ENCODE measurements around the gene C10orf71.

Gene C10orf71

DNA sequence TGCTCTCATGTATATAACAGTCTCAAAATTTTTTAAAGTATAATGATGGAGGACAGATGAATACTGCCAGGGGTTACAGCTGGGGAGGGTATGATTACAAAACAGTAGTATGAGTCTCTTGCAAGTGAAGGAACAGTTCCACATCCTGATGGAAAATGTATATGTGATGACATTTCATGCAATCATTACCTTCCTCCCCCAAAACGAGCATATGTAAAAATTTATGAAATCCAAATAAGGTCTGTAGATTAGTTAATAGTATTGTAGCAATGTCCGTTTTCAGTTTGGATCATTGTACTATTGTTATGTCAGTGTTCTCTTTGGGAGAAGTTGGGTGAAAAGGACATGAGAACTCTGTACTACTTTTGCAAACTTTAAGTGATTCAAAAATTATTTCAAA is 58.9 kb downstream of the C10orf71 start:
- Mint-ChIP-seq H3K27ac (no peak overlapping the region), H3K27me3 (peaks cover 4% of the 10 kb centered on the region), H3K4me3 (no peak overlapping the region), H3K9me3 (peaks cover 11% of the 10 kb centered on the region), H3K4me1 (ENCODE audit: low read depth) (peaks cover 4% of the 10 kb centered on the region), H3K36me3 (ENCODE audit: low read depth) (no peaks in the 10 kb centered on the region)
- no peak for DNase-seq

DNA sequence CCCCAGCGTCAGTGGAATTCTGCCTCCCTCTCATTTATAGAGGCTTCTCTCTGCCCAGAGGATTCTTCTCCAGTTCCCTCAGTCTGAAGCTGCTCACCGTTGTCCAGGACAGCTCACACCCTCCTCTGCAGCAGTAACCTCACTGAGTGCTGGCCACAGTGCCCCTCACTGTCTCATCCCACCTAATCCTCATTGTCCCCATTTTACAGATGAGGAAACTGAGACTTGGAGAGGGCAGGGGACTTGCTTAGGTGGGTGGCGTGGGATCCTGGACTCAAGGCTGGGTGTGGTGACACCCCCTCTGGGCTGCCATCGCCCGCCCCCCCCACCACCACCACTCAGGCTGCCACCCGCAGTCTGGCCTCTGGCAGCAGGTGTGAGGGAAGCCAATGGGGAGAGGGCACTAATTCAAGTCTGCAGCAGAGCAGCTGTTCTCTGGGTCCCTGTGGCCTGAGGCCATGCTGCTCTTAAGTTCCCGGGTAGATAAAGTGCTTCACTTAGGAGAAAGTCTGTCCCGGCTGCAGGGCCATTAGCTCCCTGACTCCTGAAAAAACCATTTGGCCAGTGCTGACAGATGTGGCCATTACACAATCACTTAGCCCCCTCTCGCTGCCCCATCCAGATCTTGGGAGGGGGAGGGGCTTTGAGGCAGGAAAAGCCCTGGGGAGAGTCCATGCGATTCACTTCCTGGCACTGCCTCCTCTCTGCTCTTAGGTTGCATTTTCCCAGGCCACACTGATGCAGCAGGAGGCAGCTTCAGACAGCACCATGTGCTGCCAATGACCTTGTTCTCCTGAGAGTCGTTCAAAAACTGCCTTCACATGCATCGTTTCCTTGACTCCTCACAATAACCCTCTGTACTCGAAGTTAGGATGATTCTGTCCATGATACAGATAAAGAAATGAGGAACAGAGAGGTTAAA is 60.6 kb downstream of the C10orf71 start:
- no peaks in the 10 kb centered on the region for H3K36me3 Mint-ChIP-seq (ENCODE audit: low read depth)
- peaks cover 11% of the 10 kb centered on the region for H3K9me3 Mint-ChIP-seq
- no peak overlapping the region for H3K27ac Mint-ChIP-seq
- H3K4me3 Mint-ChIP-seq = no peak overlapping the region
- no peak for DNase-seq
- H3K4me1 Mint-ChIP-seq (ENCODE audit: low read depth) = peaks cover 4% of the 10 kb centered on the region
- H3K27me3 Mint-ChIP-seq = peaks cover 4% of the 10 kb centered on the region

DNA sequence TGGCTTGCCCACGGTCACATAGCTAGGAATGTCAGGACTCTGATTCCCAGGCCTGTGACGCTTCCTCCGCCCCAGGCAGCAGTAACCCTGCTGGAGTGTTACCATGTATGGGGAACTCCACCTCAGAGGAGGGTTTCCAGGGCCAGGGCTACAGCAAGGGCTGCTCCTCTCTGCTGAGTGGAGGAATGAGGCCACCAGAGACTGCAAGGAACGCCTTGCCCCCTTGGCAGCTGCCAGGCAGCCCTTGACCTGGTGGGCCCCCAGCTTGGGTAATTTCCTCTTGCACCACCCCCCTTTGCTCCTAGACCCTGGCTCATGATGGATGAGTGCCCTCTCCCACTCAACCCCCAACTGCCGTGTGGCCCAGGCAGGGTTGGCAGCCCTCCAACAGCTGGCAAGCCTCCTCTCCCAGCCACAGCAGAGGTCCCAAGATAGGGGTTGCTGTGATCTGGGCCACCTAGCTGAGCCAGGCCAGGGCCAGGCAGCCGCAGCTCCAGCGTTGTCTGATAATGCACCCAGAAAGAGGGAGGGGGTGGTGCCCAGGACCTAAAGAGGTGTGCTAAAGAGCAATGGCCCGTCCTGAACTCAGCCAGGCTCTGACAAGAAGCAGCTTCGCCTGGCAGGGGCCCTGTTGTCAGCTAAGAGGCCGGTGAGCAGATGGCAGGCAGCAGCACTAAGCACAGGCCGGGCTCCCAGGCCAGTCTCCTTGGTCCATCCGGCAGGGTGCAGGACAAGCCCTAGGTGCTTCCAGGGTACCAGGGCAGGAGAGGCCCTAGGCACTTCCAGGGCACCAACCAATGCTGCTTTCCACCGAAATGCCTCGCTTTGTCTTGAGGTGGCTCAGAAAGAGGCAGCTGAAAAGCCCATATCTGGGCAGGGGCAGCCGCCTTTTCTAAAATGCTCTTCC is 61.6 kb downstream of the C10orf71 start:
- Mint-ChIP-seq H3K4me3 (no peak overlapping the region), H3K9me3 (peaks cover 11% of the 10 kb centered on the region), H3K27me3 (peaks cover 4% of the 10 kb centered on the region), H3K27ac (no peak overlapping the region), H3K36me3 (ENCODE audit: low read depth) (no peaks in the 10 kb centered on the region), H3K4me1 (ENCODE audit: low read depth) (peaks cover 4% of the 10 kb centered on the region)
- DNase-seq = no peak

DNA sequence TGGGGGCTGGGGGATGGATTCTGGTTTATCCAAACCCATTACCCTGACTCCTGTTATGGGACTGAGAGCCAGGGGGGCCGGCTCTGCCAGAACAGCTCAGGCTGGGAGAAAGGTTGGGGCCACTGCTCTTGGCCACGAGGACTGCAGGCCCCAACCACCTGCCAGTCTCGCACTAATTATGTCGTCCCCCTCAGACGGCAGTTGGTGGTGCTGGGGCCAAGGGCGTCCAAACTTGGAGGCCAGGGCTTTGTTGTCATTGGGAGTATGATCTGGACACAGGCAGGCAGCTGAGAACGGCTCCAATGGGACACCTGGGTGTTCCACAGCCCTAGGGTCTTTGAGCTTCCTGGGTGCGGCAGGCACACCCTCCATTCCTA is 62.2 kb downstream of the C10orf71 start:
- H3K36me3 Mint-ChIP-seq (ENCODE audit: low read depth) = no peaks in the 10 kb centered on the region
- peaks cover 4% of the 10 kb centered on the region for H3K4me1 Mint-ChIP-seq (ENCODE audit: low read depth)
- H3K27ac Mint-ChIP-seq = no peak overlapping the region
- DNase-seq = no peak
- H3K9me3 Mint-ChIP-seq = peaks cover 11% of the 10 kb centered on the region
- H3K27me3 Mint-ChIP-seq = peaks cover 4% of the 10 kb centered on the region
- H3K4me3 Mint-ChIP-seq = no peak overlapping the region

DNA sequence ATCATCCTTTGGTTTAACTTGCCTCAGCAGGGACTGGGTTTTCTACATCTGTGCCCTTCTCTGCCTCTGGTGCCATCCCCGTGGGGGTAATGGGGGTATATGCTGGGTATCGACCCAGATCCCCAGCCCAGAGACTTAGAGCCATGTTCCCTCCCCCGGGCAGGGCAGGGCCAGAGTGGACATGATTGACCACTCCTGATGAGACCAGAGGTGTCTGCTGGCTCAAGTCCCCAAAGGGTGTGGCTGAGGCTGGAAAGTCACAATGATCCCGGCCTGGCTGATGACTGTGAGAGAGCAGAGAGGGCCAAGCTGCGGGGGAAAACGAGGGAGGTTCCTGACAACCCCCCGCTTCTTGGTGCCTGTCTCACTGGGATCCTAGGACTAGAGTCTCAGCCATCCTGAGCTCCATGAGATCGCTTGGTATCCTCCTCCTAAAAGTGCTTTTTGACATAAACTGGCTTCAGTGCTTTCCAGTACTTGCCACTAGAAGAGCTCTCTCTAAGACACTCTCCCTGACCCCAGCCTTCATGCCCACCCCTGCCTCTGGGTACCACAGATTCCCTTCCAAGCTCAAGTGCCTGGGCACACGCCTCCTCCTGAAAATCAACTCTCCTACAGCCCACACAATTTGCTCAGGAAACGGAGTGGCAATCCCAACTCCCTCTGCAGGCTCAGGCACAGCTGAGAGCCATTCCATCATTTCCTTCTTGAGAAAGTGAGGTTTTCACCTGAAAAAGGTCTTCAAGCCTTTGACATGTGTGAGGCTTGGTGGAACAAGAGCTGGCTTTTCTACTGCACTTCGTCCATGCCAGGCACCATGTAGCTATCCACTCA is 63.0 kb downstream of the C10orf71 start:
- no peak overlapping the region for H3K4me3 Mint-ChIP-seq
- no peak for DNase-seq
- H3K27me3 Mint-ChIP-seq = peaks cover 4% of the 10 kb centered on the region
- H3K9me3 Mint-ChIP-seq = peaks cover 7% of the 10 kb centered on the region
- no peak overlapping the region for H3K27ac Mint-ChIP-seq
- H3K36me3 Mint-ChIP-seq (ENCODE audit: low read depth) = no peaks in the 10 kb centered on the region
- no peaks in the 10 kb centered on the region for H3K4me1 Mint-ChIP-seq (ENCODE audit: low read depth)

DNA sequence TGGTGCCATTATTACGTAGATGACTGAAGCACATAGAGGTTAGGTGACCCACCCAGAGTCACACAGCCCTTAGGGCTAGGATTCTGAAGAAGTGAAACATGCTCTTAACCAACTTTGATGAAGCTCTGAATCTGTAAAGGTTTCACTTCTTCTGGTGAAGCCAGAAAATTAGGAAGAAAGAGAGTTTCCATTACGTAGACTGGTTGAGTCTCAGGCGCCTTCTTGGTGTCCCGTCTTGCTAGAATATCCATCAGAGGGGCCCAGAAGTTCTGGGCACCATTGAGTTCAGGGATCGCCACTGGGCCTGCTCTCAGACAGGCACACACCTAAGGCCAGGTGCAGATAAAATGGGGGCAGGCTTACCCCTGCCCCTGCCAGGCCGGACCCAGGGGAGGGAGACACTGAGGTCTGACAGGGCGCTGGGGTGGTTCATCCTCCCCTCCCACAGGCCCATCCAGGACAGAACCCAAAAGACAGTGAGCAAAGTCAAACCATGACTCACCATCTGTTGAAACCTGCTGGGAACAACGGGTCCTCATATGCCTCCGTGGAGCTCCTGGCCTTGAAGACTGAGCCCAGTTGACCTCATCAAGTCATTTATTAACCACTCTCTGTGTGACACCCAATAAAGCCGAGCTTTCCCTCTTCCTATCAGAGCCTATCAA is 63.8 kb downstream of the C10orf71 start:
- Mint-ChIP-seq H3K36me3 (ENCODE audit: low read depth) (no peaks in the 10 kb centered on the region), H3K4me3 (no peak overlapping the region), H3K27me3 (peaks cover 8% of the 10 kb centered on the region), H3K4me1 (ENCODE audit: low read depth) (no peaks in the 10 kb centered on the region), H3K27ac (no peak overlapping the region), H3K9me3 (peaks cover 3% of the 10 kb centered on the region)
- DNase-seq = no peak

DNA sequence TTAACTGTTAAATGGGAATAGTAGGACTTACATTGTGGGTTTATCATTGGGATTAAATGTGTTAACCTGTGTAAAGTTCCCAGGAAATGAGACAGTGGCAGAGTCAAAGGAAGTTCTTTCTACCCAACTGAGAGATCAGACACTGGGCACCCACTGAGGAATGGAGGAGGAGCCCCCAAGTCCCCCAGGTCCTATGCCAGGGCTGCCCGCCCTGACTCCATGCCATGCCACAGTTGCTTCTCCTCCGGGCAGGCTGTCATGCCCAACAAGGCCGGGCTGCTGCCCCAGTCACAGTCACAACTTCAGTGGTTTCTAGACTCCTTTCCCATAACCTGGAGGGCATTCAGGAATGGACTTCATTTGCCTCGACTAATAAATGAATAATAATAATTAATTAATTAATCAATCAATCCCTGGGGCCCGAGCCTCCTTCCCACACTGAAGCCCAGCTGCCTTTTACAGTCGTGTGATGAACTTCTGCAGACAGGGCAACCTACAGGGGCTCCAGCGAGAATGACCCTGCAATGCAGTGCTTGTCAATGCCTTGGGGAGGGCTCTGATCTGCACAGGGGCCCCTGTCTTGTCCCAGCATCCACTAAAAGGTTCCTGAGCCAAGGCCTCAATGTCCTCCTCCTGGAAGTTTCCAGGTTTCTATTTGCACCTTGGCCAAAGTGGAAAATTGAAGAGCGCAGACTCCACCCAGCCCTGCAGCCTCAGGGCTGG is 64.5 kb downstream of the C10orf71 start:
- Mint-ChIP-seq H3K4me3 (no peak overlapping the region), H3K4me1 (ENCODE audit: low read depth) (no peaks in the 10 kb centered on the region), H3K9me3 (no peaks in the 10 kb centered on the region), H3K27ac (no peak overlapping the region), H3K27me3 (peaks cover 12% of the 10 kb centered on the region), H3K36me3 (ENCODE audit: low read depth) (no peaks in the 10 kb centered on the region)
- no peak for DNase-seq

DNA sequence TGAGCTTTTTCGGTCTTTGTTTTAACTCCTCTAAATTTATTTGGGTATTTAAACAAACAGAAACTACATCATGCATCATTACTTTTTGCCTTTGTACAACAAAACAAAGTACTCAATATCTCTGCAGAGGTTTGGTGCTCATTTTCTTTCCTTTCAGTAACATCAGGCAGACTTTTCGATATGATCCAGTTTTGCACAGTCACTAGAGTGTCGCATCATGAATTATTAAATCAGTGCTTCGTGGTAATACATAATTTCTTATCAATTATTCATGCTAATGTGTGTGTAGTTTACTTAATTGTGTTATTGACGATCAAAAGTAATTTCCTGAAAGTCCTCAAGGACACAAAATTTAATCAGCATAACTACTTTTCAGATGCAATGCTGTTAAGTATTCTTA is 65.1 kb downstream of the C10orf71 start:
- peaks cover 12% of the 10 kb centered on the region for H3K27me3 Mint-ChIP-seq
- no peaks in the 10 kb centered on the region for H3K4me1 Mint-ChIP-seq (ENCODE audit: low read depth)
- no peak overlapping the region for H3K27ac Mint-ChIP-seq
- H3K9me3 Mint-ChIP-seq = no peaks in the 10 kb centered on the region
- no peaks in the 10 kb centered on the region for H3K36me3 Mint-ChIP-seq (ENCODE audit: low read depth)
- DNase-seq = no peak
- H3K4me3 Mint-ChIP-seq = no peak overlapping the region

DNA sequence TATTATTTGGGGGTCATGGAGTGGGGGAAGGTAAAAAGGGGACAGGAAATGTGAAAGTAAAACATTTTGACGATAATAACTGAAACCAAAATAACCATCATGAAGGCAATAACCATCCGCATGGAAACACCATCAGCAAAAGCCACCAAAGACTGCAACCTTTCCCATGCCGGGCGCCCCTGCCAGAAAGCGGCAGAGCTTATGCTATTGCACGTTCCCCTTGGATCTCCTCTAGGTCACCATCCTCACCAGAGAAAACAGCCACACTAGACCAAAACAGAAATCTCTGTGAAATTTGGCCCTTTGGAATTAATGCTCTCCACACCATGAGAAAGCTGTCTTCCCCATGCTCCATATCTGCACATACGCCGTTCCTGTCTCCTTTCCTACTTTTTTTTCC is 65.8 kb downstream of the C10orf71 start:
- Mint-ChIP-seq H3K27me3 (peaks cover 16% of the 10 kb centered on the region), H3K4me3 (no peak overlapping the region), H3K27ac (no peak overlapping the region), H3K9me3 (no peaks in the 10 kb centered on the region), H3K36me3 (ENCODE audit: low read depth) (no peaks in the 10 kb centered on the region), H3K4me1 (ENCODE audit: low read depth) (no peaks in the 10 kb centered on the region)
- DNase-seq = no peak

DNA sequence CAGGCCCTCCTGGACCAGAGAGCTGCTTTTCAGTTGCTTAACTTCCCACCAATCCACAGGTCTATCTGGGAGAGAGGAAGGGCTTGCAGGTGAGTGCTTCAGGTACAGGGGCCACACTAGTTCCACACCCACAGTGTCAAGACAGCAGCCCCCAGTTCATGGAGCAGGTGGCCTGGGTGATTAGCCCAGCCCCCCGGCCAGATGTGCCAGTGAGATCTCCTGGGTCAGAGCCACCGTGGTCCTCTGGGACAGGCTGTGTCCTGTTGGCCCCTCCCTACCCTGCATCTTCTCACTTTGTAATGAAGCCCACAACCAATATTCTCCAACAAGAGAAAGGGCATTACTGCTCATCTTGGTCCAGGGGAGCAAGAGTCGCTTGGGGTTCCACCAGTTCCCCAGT is 66.3 kb downstream of the C10orf71 start:
- H3K27me3 Mint-ChIP-seq = peaks cover 16% of the 10 kb centered on the region
- no peaks in the 10 kb centered on the region for H3K36me3 Mint-ChIP-seq (ENCODE audit: low read depth)
- H3K27ac Mint-ChIP-seq = no peak overlapping the region
- H3K9me3 Mint-ChIP-seq = no peaks in the 10 kb centered on the region
- H3K4me1 Mint-ChIP-seq (ENCODE audit: low read depth) = no peaks in the 10 kb centered on the region
- no peak overlapping the region for H3K4me3 Mint-ChIP-seq
- no peak for DNase-seq

DNA sequence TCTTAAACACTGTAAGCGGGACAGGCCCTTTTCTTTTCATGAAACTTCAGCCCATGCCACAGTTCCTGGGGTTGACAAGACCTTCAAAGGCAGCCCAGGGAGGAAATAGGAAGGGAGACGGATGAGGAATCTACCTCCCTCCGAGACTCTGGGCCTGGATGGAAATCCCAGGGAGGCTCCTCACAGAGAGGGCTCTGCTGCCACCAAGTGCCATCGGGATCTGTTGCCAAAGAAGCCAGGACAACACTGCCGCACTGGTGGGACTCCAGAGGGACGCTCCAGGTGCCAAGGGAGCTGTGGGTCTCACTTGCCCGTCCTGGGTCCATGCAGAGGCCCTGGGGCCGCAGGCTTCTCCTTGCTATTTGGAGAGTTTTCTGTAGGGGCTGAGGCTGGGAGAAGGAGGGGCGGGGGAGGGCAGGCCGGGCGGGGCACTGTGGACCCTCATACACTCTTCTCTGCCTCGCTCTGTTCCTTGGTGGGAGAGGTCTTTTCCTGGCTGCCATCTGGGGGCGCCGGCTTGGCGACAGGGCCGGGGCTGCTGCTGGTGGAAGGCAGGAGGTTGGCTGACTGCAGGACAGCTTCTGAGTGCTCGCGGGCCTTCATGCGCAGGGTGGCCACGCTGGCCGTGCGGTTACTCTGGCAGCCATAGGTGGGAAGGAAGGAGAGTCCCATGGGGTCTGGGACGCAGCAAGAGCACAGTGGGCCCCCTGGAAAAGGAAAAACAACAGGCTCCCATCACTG is 66.9 kb downstream of the C10orf71 start:
- no peaks in the 10 kb centered on the region for H3K9me3 Mint-ChIP-seq
- H3K4me3 Mint-ChIP-seq = no peak overlapping the region
- H3K27me3 Mint-ChIP-seq = peaks cover 16% of the 10 kb centered on the region
- no peaks in the 10 kb centered on the region for H3K4me1 Mint-ChIP-seq (ENCODE audit: low read depth)
- no peak overlapping the region for H3K27ac Mint-ChIP-seq
- DNase-seq = no peak
- H3K36me3 Mint-ChIP-seq (ENCODE audit: low read depth) = no peaks in the 10 kb centered on the region

DNA sequence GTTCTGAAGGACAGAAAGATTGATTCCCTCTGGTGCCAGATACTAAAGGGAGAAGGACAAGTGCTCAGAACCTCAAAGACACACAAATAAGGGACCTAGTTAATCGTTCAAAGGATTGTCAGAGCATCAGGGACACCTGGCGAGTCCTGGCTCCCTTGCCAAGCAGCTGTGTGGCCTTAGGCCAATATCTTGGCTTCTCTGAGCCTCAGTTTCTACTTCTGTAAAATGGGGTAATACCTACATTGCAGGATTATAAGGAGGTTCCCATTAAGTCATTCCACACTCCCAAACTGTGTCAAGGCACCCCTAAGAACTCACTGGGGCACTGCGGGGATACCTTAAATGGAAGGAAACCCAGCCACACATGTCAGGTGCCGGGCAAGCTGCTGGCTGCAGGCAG is 67.5 kb downstream of the C10orf71 start:
- Mint-ChIP-seq H3K4me1 (ENCODE audit: low read depth) (no peaks in the 10 kb centered on the region), H3K36me3 (ENCODE audit: low read depth) (no peaks in the 10 kb centered on the region)
- DNase-seq = no peak

DNA sequence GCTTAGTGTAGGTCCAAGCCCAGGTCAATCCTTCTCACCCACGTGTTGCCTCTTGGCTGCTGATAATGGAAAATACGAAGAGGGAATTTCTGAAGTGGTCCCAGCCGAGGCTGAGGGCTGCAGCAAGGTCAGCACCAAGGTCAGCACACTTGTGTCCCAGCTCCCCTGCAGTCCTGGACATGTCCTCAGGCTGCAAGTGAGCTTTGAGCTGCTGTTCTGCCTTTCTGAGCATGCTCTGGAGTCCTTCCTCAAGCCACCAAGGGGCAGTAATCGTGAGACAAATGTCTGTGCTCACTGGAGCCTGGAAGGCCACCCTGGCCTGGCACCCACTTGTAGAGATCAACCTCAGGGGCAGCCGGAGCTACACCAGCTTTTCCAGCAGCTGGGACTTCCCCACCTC is 68.6 kb downstream of the C10orf71 start:
- Mint-ChIP-seq H3K27me3 (peaks cover 12% of the 10 kb centered on the region), H3K27ac (no peak overlapping the region), H3K4me1 (ENCODE audit: low read depth) (no peaks in the 10 kb centered on the region), H3K9me3 (no peaks in the 10 kb centered on the region), H3K4me3 (no peak overlapping the region), H3K36me3 (ENCODE audit: low read depth) (no peaks in the 10 kb centered on the region)
- DNase-seq = no peak

More for the DNA sequence above, 67.5 kb downstream of the C10orf71 start:
- Mint-ChIP-seq H3K9me3 (no peaks in the 10 kb centered on the region), H3K4me3 (no peak overlapping the region), H3K27ac (no peak overlapping the region), H3K27me3 (peaks cover 16% of the 10 kb centered on the region)

Data from activated T-cell treated with anti-CD3 and anti-CD28 coated beads, Interleukin-2, amount 50 U/mL, for 24 hours (primary cell).